ENCODE measurements around the gene CPT2. TPM values are rescaled to one million over a fixed set of nuclear protein-coding genes. Genes with fewer than 3 reads are reported as not detected.
A peak's percentile ranks its signal among the peaks of the same experiment; 100 is the strongest.

CPT2 gene
- total and polyA plus RNA-seq, 2 of the 13 experiments (the other 11 are each of a cell fraction or from before 2014, with no cell fraction given) = 12.6 to 14.6 TPM

- TF ChIP-seq ZNF207 (IDR thresholded peaks at IDR 0.05; ENCODE audit: borderline replicate concordance) = no peak
- TF ChIP-seq ATF4 (CRISPR knock-in tag; IDR thresholded peaks at IDR 0.05) = no peak
- TF ChIP-seq ZNF282 (IDR thresholded peaks at IDR 0.05; ENCODE audit: partially characterized antibody) = no peak
- TF ChIP-seq ZNF574 (CRISPR knock-in tag; IDR thresholded peaks at IDR 0.05) = peak; percentile 96
- 0 out of 2 replicates have a peak, but pooled peaks have one; percentile 40 for TF ChIP-seq KMT2B (CRISPR knock-in tag; IDR thresholded peaks at IDR 0.05)
- no peak; the same call in 1 of the 2 replicates for TF ChIP-seq AHR (CRISPR knock-in tag; IDR thresholded peaks at IDR 0.05)
- peak; percentile 53; the same call in 1 of the 2 replicates for TF ChIP-seq ZNF619 (CRISPR knock-in tag; IDR thresholded peaks at IDR 0.05)
- TF ChIP-seq CEBPB (IDR thresholded peaks at IDR 0.05; ENCODE audit: borderline replicate concordance, low read depth, low read length) = no peak
- TF ChIP-seq TRIM22 (IDR thresholded peaks at IDR 0.05) = no peak
- TF ChIP-seq CHD2 (IDR thresholded peaks at IDR 0.05; ENCODE audit: low read depth, low read length) = no peak
- TF ChIP-seq SNAPC5 (CRISPR knock-in tag; IDR thresholded peaks at IDR 0.05; ENCODE audit: borderline replicate concordance) = no peak
- peak; percentile 78; the same call in 1 of the 2 replicates for TF ChIP-seq ZNF276 (CRISPR knock-in tag; IDR thresholded peaks at IDR 0.05; ENCODE audit: low read depth)
- TF ChIP-seq TBP (CRISPR knock-in tag; IDR thresholded peaks at IDR 0.05) = no peak
- TF ChIP-seq ZNF30 (CRISPR knock-in tag; IDR thresholded peaks at IDR 0.05) = no peak
- peak; percentile 99 for TF ChIP-seq SPEN (CRISPR knock-in tag; IDR thresholded peaks at IDR 0.05; ENCODE audit: low read depth)
- peak; percentile 94 for TF ChIP-seq ZNF747 (CRISPR knock-in tag; IDR thresholded peaks at IDR 0.05; ENCODE audit: borderline replicate concordance)
- TF ChIP-seq CENPX (CRISPR knock-in tag; IDR thresholded peaks at IDR 0.05) = no peak
- TF ChIP-seq ZNF513 (CRISPR knock-in tag; conservative IDR thresholded peaks at IDR 0.05) = no peak
- TF ChIP-seq MEIS2 (CRISPR knock-in tag; IDR thresholded peaks at IDR 0.05) = peak; percentile 93
- TF ChIP-seq LCORL (IDR thresholded peaks at IDR 0.05) = no peak
- peak; percentile 95 for TF ChIP-seq LCORL (CRISPR knock-in tag; IDR thresholded peaks at IDR 0.05)
- TF ChIP-seq SIX1 (CRISPR knock-in tag; IDR thresholded peaks at IDR 0.05; ENCODE audit: borderline replicate concordance) = peak; percentile 63; the same call in 1 of the 2 replicates
- no peak; the same call in 1 of the 2 replicates for TF ChIP-seq ZNF121 (CRISPR knock-in tag; IDR thresholded peaks at IDR 0.05)
Measured at GRCh38 chr1:53160924-53161378, 35.7 kb upstream of the CPT2 start (continued).
